Measurements from ENCODE around the gene DEDD2. TPM values are rescaled to one million over a fixed set of nuclear protein-coding genes. Genes with fewer than 3 reads are reported as not detected.
A peak's percentile ranks its signal among the peaks of the same experiment; 100 is the strongest.

The DEDD2 gene
- total RNA-seq, 6 donors from 2014 or later: 38.6 to 154 (median 51.2) TPM

DNA sequence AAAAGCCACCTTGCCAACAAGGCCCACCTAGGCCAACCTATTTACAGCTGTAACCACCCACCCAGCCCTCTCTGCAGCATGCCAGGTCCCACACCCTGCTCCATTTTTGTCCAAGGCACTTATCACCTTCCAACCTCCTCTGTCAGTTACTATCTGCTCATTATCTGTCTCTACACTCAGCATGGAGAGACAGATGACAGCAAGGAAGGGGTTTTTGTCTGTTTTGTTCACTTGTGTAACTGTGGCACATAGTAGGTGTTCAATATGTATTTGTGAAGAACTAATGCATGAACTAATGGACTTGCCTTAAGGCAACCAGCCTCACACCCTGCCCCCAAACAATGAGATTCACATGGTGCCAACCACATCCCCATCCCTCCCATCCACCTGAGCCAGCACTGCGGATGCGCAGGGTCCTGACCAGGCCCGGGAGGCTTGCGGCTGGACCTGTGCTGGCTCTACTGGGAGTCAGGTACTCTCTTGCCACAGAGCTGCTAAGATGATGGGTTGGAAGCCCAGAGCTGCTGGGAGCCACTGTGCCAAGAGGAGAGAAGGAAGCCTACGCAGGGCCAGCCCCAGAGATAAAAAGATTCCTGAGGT is 17.3 kb downstream of the DEDD2 start:
- 89 to 96% methylated on average over 5 of the region's 5 CpGs for WGBS, 2 donors
- Histone ChIP-seq H3K4me1 (peaks cover 24 to 63% (median 54%) of the 10 kb centered on the region in 4 donors), H3K27ac (peak overlapping the region; percentile 84 to 93 (median 87)), H3K9me3 (no peaks in the 10 kb centered on the region), H3K27me3 (no peaks in the 10 kb centered on the region), H3K36me3 (peaks cover 11 to 75% (median 44%) of the 10 kb centered on the region in 4 donors), H3K4me3 (peak overlapping the region in 1 of 4 donors; percentile 37)
- no peak for TF ChIP-seq POLR2AphosphoS5 (IDR thresholded peaks at IDR 0.05)
- TF ChIP-seq, protein P1, sequence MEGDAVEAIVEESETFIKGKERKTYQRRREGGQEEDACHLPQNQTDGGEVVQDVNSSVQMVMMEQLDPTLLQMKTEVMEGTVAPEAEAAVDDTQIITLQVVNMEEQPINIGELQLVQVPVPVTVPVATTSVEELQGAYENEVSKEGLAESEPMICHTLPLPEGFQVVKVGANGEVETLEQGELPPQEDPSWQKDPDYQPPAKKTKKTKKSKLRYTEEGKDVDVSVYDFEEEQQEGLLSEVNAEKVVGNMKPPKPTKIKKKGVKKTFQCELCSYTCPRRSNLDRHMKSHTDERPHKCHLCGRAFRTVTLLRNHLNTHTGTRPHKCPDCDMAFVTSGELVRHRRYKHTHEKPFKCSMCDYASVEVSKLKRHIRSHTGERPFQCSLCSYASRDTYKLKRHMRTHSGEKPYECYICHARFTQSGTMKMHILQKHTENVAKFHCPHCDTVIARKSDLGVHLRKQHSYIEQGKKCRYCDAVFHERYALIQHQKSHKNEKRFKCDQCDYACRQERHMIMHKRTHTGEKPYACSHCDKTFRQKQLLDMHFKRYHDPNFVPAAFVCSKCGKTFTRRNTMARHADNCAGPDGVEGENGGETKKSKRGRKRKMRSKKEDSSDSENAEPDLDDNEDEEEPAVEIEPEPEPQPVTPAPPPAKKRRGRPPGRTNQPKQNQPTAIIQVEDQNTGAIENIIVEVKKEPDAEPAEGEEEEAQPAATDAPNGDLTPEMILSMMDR (IDR thresholded peaks at IDR 0.05): no peak
- no peak for TF ChIP-seq EP300 (IDR thresholded peaks at IDR 0.05)
- no peak for TF ChIP-seq POLR2A (IDR thresholded peaks at IDR 0.05)
- no peak for DNase-seq
- ATAC-seq (ENCODE audit: low FRiP score in 2 of 2): no peak

DNA sequence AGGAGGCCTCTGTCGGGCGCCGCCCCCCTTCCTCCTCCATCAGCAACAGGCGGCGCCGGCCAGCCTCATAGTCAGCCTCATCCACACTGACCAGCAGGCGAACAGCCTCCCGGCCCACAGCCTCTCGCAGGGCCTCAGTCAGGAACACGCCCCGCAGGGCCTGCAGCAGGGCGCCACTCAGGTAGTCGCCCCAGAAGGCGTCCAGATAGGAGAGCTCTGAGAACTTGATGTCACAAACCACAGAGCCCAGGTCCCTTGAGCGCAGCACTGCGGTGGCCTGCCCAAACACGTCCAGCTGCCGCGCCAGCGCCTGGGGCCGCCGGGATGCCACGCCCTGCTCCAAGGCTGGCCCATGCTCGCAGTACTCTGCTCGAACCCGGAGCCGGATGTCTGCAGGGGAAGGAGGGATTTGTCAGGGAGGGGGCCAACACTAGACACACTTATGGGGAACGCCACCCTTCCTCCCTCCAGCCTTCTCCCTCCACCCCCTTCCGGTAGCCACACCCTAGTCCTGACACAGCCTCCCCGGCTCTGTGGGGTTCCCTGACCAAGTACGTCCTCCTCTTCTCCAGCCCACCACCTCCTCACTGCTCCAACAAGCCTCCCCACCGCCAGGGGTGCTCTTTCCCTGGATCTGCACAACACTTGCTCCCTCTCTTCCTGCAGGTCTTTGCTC is 17.9 kb downstream of the DEDD2 start:
- H3K4me1 ChIP-seq: peaks cover 24 to 63% (median 54%) of the 10 kb centered on the region in 4 donors
- H3K4me3 ChIP-seq: peak overlapping the region in 3 of 4 donors; percentile 1 to 37 (median 16)
- DNase-seq: peak; percentile 81 to 87
- peak; percentile 25 to 60 for ATAC-seq (ENCODE audit: low FRiP score in 2 of 2)
- peaks cover 11 to 69% (median 40%) of the 10 kb centered on the region in 4 donors for H3K36me3 ChIP-seq
- H3K27ac ChIP-seq: peak overlapping the region; percentile 84 to 93 (median 87)
- 45 to 63% methylated on average over 15 to 32 of the region's 32 CpGs for WGBS, 2 donors
- no peaks in the 10 kb centered on the region for H3K9me3 ChIP-seq
- H3K27me3 ChIP-seq: no peaks in the 10 kb centered on the region
- no peak for TF ChIP-seq EP300 (IDR thresholded peaks at IDR 0.05)
- TF ChIP-seq, protein P1 (IDR thresholded peaks at IDR 0.05): peak in 4 of 6 experiments; percentile 18 to 34 (median 25)

DNA sequence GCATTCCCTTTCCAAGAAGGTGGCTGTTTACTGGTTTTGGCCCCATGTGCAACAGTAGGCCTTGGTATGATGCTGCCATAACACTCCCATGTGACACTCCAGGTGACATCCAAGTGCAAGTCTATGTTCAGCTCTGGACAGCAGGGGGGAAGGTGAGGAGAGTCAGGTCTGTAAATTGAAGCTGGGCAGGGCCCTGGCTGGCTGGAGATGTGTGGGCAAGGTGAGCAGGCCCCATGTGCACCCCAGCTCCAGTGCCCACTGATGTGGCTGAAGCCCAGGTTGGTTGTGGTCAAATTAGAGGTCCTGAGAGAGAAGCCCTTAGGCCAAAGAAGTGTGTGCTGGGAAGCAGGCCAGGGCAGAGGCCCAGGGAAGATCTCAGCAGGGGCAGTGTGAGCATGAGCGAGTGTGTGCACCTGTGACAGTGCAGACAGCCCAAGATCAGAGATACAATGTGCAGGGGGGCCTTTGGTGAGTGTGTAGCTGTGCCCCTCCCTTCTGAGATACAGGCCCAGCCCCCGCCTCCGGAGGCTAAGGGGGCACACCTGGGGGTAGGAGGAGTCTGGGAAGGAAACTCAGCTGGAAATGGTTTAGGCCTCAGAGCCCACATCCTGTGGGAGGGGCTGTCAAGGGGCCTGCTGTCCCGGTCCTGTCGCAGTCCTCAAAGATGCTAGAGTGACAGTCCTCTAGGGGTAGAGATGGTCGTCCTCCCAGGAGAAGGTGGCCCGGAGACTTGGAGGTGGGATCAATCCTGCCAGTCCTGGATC is 18.6 kb downstream of the DEDD2 start:
- H3K27ac ChIP-seq: peak overlapping the region; percentile 84 to 93 (median 87)
- ATAC-seq (ENCODE audit: low FRiP score in 2 of 2): peak in 1 of 2 donors; percentile 1
- H3K4me1 ChIP-seq: peaks cover 24 to 63% (median 54%) of the 10 kb centered on the region in 4 donors
- DNase-seq: peak in 1 of 2 donors; percentile 46
- H3K27me3 ChIP-seq: no peaks in the 10 kb centered on the region
- H3K4me3 ChIP-seq: peak overlapping the region in 3 of 4 donors; percentile 1 to 37 (median 16)
- WGBS, 2 donors: 50 to 65% methylated on average over 5 to 7 of the region's 7 CpGs
- H3K9me3 ChIP-seq: no peaks in the 10 kb centered on the region
- TF ChIP-seq POLR2AphosphoS5 (IDR thresholded peaks at IDR 0.05): peak in 1 of 2 donors; percentile 41
- no peak for TF ChIP-seq EP300 (IDR thresholded peaks at IDR 0.05)
- peaks cover 10 to 61% (median 36%) of the 10 kb centered on the region in 4 donors for H3K36me3 ChIP-seq

DNA sequence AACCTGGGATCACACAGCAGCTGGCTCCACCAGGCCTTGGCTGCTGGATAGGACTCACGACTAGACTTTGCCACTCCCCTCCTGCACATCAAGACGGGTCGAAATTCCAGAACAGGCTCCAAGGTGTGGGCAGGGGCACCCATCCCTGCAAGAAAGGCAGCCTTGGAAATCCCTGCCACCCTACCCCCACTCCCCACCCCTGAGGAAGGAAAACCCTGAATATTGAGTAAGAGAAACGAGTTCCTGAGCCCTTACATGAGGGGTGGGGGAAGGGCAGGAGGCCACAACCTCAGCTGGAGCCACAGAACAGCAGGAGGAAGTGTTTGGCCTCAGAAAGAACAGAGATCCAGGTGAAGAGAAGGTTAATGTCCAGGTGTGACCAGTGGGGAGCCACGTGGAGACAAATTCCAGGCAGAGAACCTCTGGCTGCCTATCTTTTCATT is 20.1 kb downstream of the DEDD2 start:
- Histone ChIP-seq H3K36me3 (peaks cover 7 to 50% (median 29%) of the 10 kb centered on the region in 4 donors), H3K27ac (peak overlapping the region in 3 of 4 donors; percentile 52 to 88 (median 53)), H3K27me3 (no peaks in the 10 kb centered on the region), H3K4me3 (no peak overlapping the region), H3K4me1 (peaks cover 24 to 56% (median 45%) of the 10 kb centered on the region in 4 donors), H3K9me3 (peaks cover 0 to 3% (median 0%) of the 10 kb centered on the region in 4 donors)
- WGBS, 2 donors: 49 to 58% methylated on average over 5 of the region's 5 CpGs
- ATAC-seq (ENCODE audit: low FRiP score in 2 of 2) (no peak), DNase-seq (peak in 1 of 2 donors; percentile 78)
- TF ChIP-seq, protein P1 (IDR thresholded peaks at IDR 0.05): no peak
- TF ChIP-seq POLR2A (IDR thresholded peaks at IDR 0.05): no peak
- peak in 1 of 2 donors; percentile 32 for TF ChIP-seq POLR2AphosphoS5 (IDR thresholded peaks at IDR 0.05)

Measured in upper lobe of left lung (tissue), 6 donors.